ENCODE data around the gene SRPK3.
"Not testable (repeated sequence)": the region's sequence is repeated elsewhere in the genome, so short reads cannot be mapped to it uniquely, and the experiment has no call there.

SRPK3 gene

GRCh38 chrX:153746359-153746758, 34.5 kb upstream of the SRPK3 start:
- DNase-seq: no peak

DNA sequence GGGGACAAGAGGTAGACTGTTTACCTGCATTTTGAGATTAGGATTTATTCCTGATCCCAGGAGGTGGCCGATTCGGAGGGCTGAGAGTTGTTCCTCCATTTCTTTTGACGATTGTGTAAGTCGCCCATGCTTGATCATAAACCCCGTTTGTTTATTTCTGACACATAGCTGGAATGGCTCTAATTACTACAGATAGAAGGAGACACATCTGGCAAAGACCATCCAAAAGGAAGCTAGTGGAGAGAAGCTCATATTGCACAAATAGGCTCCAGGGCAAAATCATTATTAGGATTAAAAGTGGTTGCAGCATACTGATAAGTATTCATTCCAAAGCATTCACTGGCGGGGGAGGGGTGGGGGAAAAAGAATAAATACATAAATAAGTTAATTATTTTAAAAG, 33.9 kb upstream of the SRPK3 start:
- DNase-seq: not testable (repeated sequence)

DNA sequence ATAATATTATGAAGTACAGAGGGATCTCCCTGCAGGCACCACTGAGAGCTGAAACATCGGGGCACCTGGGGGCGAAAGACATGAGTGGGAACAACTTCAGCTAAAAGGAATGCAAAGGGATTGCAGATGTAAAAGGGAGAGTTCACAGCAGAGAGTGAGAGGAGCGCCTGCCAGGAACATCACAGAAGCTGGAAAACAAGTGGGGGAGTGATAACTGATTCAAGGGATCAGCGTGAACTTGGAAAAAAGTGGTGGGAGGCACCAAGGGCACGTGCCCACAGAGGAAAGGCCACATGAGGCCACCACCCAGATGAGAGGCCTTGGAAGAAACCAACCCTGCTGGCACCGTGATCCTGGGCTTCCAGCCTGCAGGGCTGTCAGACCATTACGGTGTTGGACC, 31.8 kb upstream of the SRPK3 start:
- not testable (repeated sequence) for DNase-seq

DNA sequence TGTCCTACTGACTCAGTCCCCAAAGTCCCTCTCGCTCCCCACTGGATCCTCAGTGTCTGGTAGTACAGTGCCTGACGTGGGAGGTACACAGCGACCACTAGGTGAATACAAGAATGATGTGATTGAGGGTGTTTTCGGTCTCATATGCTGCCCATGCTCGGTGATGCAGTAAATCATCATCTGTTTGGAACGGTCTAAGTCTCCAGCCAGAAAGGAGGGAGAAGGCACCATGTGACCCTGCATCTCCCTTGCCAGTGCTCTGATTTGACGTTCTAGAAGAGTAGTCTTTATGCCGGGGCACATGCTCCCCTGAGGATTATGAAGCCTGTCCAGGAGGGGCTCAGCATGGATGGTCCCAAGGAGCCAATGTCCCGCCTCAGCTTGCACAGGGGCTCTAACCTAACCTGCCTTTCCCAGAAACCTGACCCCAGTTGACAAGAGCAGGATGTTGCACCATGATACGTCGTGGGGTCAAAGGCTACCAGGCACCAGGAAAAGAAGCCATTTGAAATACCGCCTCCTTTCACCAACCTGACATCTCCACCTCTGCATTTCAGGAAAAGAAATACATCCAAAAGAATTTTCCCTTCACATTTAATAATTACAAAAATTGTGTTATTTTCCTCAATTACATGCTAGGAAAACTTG, 30.6 kb upstream of the SRPK3 start:
- no peak for DNase-seq

DNA sequence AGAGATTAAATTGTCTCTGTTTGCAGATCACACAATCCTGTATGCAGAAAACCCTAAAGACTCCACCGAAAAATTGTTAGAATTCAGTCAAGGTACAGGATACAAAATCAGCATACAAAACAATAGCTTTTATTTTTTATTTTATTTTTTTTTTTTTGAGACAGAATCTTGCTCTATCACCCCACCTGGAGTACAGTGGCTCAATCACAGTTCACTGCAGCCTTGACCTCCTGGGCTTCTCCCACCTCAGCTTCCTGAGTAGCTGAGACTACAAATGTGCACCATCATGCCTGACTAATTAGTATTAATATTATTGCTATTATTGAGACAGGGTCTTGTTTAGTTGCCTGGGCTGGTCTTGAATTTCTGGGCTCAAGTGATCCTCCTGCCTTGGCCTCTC, 25.7 kb upstream of the SRPK3 start:
- DNase-seq: no peak

DNA sequence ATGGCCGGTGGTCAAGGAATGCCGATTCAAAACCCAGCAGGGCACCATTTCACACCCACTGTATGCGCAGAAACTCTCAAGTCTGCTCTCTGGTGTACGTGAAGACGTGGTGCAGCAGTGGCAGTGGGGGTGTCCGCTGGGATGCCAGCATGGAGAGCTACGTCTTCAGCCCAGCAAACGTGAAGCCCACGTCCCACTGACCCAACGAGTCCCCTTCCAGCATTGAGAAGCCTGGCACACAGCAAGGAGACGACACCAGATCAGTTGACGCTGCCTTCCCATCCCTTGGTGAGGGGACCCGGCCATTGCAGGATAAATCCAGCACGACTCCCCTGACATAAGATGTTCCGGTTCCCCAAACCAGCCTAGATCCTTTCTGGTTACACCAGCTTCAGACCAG, 19.0 kb upstream of the SRPK3 start:
- no peak for DNase-seq

DNA sequence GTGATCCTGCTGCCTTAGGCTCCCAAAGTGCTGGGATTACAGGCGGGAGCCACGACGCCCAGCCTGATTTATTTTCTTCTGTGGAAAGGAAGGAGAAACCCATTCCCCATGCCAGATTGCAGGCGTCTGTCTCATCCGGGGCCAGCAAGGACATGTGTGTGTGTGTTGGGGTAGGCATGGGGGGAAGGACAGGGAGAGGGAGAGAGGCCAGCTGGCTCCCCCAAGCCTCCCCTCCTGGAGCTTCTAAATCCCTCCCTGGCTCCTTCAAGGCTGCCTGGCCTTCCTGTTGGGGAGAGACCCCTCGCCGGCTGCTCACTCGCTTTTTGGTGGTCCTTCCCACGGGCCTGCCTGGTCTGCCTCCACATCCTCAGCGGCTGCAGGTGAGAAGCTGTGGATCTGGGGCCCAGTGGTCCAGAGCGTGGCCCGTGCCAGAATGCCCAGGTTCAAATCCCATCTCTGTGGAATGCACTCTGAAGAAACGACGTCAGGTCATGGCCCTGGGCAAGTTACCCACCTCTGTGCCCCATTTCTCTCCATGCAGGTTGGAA, 18.1 kb upstream of the SRPK3 start:
- no peak for DNase-seq

- peak; percentile 5 for DNase-seq
These were observed 17.4 kb upstream of the SRPK3 start for GRCh38 chrX:153763298-153763932.

DNA sequence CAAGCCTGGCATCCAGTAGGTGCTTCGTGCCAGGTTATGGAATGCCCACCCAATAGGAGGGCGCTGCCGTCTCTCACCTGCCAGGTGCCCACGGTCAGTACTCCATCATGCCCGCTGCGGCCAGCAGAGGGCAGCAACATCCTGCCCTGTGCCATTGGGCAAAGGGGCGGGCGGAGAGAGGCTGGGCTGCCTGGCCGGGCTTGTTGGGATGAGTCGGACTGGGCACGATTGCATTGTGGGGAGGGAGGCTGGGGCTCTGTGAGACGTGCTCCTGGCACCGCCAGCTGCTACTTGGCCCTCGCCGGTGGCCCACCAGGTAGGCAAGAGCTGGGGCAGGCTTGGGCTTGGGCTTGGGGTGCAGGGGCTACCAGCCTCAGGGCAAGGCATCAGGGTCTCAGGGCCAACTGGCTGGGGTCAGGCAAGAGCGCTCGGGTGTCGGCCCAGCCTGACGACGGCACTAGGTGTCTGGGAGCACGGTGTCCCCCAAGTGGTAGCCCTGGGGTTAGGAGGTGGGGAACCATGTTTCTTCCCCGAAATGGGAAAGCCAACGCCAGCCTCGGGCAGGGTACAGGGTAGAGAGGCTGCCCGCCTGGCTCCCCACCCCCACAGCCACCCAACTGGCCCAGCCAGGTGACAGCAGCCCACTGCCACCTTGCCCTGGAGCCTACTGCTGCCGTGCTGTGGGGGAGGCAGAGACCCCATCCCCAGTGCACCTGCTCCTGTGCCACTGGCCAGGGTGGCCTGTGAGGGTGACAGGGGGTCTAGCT, 16.7 kb upstream of the SRPK3 start, which contains the start of gene PLXNB3:
Gene PLXNB3, plus strand, starts transcription at position 261 of the 767 bp plus-strand sequence. CDS start 1,287 bp downstream, outside the sequence.
- peak; percentile 74 for DNase-seq

- DNase-seq: no peak
These were observed 16.1 kb upstream of the SRPK3 start for GRCh38 chrX:153764786-153765137.

DNA sequence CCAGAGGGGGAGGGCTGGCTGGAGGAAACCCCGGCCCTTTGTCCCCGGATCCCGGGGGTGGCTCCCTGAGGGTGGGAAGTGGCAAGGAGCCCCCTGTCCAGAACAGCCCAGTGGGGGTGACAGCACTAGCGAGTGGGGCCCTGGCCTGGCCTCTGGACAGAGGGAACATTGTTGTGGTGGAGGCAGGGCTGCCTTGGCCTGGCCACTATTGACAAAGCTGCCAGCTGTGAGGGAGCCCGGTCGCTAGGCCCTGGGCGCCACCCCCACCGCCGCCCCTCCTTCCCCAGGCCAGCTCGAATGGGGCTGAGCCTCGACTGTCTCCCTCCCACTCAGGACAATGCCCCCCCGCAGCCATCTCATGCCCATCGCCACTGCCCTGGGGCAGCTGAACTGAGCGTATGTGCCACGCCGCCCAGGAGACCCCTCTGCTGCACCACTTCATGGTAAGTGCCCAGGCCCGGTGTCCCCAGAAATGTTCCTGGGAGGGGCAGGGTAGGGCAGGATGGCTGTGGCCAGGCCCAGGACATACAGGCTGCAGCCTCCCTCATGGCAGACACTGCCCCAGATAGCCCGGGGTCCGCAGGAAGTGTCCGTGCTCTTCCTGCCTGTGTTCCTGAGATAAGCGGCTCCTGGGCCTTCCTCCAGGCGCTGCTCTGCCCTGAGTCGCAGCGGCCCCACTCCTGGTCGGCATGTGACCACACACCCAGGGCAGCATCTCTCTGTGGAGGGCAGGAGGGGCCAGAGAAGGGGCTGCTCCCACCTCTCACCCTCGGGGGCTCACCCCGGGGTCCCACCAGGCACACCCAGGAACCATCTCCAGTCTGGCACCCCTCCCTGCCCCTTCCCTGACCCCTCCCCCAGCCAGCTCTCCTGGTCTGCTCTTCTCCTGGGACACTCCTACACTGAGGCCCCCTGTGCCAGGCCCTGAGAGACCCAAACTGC, 15.4 kb upstream of the SRPK3 start:
- DNase-seq: no peak

- peak; percentile 31 for DNase-seq
These were observed 14.6 kb upstream of the SRPK3 start for GRCh38 chrX:153766098-153766817.

- peak; percentile 6 for DNase-seq
These were observed 13.8 kb upstream of the SRPK3 start for GRCh38 chrX:153766871-153767673.

DNA sequence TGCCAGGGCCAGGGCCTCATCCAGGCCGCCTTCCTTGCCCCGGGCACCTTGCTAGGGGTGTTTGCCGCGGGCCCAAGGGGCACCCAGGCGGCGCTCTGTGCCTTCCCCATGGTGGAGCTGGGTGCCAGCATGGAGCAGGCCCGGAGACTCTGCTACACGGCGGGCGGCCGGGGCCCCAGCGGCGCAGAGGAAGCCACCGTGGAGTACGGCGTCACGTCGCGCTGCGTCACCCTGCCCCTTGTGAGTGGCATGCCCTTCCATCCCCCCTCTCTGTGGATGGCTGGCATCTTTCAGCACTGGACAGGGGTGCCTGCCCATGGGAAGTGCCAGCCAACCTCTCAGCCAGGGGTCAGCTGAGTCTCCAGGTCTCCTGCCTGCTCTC, 13.2 kb upstream of the SRPK3 start:
- no peak for DNase-seq

DNA sequence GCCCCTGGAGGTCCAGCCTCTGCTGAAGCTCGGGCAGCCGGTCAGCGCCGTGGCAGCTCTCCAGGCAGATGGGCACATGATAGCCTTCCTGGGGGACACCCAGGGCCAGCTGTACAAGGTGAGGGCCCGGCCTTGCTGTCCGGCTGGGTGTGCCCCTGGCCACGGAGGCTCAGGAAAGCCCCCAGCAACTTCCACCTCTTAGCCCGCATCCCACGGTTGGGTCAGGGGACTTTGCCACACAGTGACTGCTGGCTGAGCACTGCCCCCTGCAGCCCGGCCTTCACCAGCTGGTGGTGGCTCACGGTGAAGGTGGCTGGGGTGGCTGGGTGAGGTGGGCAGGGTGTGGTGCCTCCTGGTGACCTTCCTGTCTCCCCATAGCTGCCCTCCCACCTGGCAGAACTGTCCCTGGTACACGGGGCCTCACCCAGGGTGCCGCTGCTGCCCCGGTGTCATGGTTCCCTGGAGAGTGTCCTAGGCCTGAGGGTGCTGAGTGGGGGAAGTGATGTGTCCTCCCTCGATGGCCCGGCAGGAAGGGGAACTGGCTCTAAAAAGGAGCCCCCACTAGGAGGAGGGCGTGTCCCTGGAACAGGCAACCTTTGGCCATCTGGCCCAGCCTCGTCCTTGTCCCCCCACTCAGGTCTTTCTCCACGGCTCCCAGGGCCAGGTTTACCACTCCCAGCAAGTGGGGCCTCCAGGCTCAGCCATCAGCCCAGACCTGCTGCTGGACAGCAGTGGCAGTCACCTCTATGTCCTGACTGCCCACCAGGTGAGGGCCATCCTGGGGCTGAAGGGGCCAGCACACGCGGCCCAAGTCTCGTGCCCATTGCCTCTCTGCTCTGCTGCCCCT, 12.3 kb upstream of the SRPK3 start:
- DNase-seq: peak; percentile 7

DNA sequence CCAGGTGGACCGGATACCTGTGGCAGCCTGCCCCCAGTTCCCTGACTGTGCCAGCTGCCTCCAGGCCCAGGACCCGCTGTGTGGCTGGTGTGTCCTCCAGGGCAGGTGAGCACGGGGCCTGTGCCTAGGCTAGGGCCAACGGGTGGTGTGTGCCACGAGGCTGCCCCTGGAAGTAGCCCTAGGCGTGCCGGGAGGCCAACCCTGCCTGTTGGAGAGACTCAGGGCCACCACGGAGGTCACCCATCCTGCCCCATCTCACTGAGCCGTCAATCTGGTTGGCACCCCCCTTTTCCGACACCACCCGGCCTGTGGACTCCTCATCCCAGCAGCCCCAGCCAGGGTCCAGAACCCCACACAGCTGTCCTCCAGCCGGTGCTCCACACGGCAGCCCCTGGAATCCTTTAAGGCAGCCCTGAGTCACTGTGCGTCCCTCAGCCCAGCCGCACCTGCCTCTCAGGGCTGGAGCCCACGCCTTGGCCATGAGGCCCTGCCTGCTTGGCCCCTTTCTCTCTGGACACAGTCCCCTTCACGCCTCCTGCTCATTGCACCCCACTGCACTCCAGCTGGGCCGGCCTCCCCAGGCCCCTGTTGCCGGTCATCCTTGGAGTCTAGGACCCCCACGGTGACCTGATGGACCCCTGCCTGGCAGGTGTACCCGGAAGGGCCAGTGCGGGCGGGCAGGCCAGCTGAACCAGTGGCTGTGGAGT, 11.5 kb upstream of the SRPK3 start:
- DNase-seq: no peak

- no peak for DNase-seq
These were observed 10.8 kb upstream of the SRPK3 start for GRCh38 chrX:153769865-153770600.

DNA sequence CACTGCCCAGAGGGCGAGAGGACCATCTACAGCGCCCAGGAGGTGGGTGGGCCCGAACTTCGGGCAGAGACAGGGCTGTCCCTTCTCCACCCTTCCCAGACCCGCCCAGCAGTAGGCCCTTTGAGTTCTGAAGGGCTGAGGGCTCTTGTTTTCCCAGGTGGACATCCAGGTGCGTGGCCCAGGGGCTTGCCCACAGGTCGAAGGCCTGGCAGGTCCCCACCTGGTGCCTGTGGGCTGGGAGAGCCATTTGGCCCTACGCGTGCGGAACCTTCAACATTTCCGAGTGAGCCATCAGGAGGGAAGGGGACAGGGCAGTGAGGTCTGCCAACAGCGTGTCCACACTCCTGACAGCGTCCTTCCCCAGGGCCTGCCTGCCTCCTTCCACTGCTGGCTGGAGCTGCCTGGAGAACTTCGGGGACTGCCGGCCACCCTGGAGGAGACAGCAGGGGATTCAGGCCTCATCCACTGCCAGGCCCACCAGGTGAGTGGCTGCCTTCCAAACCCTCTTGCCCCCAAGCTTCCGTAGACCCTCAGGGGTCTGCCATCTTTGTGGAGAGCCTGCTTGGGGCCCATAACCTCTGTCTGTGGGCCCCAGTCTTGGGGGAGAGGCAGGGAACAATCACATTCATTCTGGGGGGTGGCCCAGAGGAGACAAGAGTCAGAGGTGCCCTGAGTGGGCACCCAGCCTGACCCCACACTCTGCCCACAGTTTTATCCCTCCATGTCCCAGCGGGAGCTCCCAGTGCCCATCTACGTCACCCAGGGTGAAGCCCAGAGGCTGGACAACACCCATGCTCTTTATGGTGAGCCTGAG, 10.0 kb upstream of the SRPK3 start:
- no peak for DNase-seq

All from activated naive CD4-positive, alpha-beta T cell treated with anti-CD3 and anti-CD28 coated beads, Interleukin-2, amount 50 U/mL, for 16 hours (primary cell).